Hepatocyte (in vitro differentiated cells): ENCODE data around the gene KCNQ2. TPM values are rescaled to one million over a fixed set of nuclear protein-coding genes. Genes with fewer than 3 reads are reported as not detected.

ENCODE experiments used
- DNase-seq: peaks from one replicate; pipeline ENCODE4 v3.0.0-alpha.2; 2016; ENCODE audit warnings: low spot score
- H2AFZ ChIP-seq: fragments of 200-600 bp; sonication (generic); 2 replicates; pipeline ENCODE4 v1.6.0; 2016; ENCODE audit warnings: antibody characterized with exemption, mild to moderate bottlenecking
- H3K27ac ChIP-seq: fragments of 200-600 bp; sonication (generic); 2 replicates; pipeline ENCODE4 v1.5.1; 2016; ENCODE audit warnings: mild to moderate bottlenecking
- H3K27me3 ChIP-seq: fragments of 200-600 bp; sonication (generic); 2 replicates; pipeline ENCODE4 v1.6.1; 2016
- H3K36me3 ChIP-seq: fragments of 200-600 bp; sonication (generic); replicated peaks from 2 replicates; pipeline ENCODE4 v1.5.1; 2016; ENCODE audit warnings: low read depth; ENCODE audit not compliant: insufficient read depth
- H3K4me1 ChIP-seq: fragments of 200-600 bp; sonication (generic); 2 replicates; pipeline ENCODE4 v1.5.1; 2016; ENCODE audit warnings: mild to moderate bottlenecking, moderate library complexity; ENCODE audit not compliant: insufficient read depth
- H3K4me2 ChIP-seq: fragments of 200-600 bp; sonication (generic); 2 replicates; pipeline ENCODE4 v1.6.0; 2016
- H3K4me3 ChIP-seq: fragments of 200-600 bp; sonication (generic); 2 replicates; pipeline ENCODE4 v1.5.1; 2016; ENCODE audit warnings: mild to moderate bottlenecking
- H3K79me2 ChIP-seq: fragments of 200-600 bp; sonication (generic); 2 replicates; pipeline ENCODE4 v1.6.0; 2017; ENCODE audit warnings: mild to moderate bottlenecking
- H3K9me2 ChIP-seq: fragments of 200-600 bp; sonication (generic); replicated peaks from 2 replicates; pipeline ENCODE4 v1.6.0; 2017; ENCODE audit warnings: mild to moderate bottlenecking; ENCODE audit not compliant: insufficient read depth
- H3K9me3 ChIP-seq: fragments of 200-600 bp; sonication (generic); 2 replicates; pipeline ENCODE4 v1.5.1; 2016; ENCODE audit warnings: low read depth, mild to moderate bottlenecking
- H4K20me1 ChIP-seq: fragments of 200-600 bp; sonication (generic); 2 replicates; pipeline ENCODE4 v1.6.0; 2016; ENCODE audit warnings: mild to moderate bottlenecking; ENCODE audit not compliant: insufficient read depth, poor library complexity, severe bottlenecking
- EZH2 ChIP-seq: fragments of 200-600 bp; sonication (generic); IDR thresholded peaks from 2 replicates; pipeline ENCODE4 v1.6.1; 2016; ENCODE audit warnings: antibody characterized with exemption, mild to moderate bottlenecking, borderline replicate concordance
- EZH2phosphoT487 ChIP-seq: fragments of 200-600 bp; sonication (generic); IDR thresholded peaks from one replicate; pipeline ENCODE4 v1.6.1; 2018; ENCODE audit warnings: antibody characterized with exemption, mild to moderate bottlenecking, low read depth, moderate library complexity; ENCODE audit not compliant: unreplicated experiment, severe bottlenecking
- WGBS: methylation state at CpG from one replicate; pipeline ENCODE4 v1.1.6; 2016; ENCODE audit warnings: low lambda C conversion rate; ENCODE audit errors: missing lambda C conversion rate; 5-methylcytosine and 5-hydroxymethylcytosine counted together
- polyA plus RNA-seq: library from polyadenylated mRNA; unstranded; fragments of >200 nt; fragmentation: Nextera tagmentation; extraction: Ambion mirVana; gene quantifications from 2 replicates; pipeline ENCODE4 v1.2.1, GENCODE V29; 2016
- total RNA-seq: library from RNA; depleted of rRNA; stranded (reverse); fragments of >200 nt; gene quantifications from 2 replicates; pipeline ENCODE4 v1.2.3, GENCODE V29; 2014
- TF ChIP-seq, protein P1 (sequence below): fragments of 200-600 bp; sonication (generic); IDR thresholded peaks from 2 replicates; pipeline ENCODE4 v1.5.1; 2016; ENCODE audit warnings: antibody characterized with exemption, mild to moderate bottlenecking; ENCODE audit not compliant: poor library complexity

The KCNQ2 gene
- total and polyA plus RNA-seq, 2 experiments from 2014 or later, result 3.5 to 5.4 TPM

DNA sequence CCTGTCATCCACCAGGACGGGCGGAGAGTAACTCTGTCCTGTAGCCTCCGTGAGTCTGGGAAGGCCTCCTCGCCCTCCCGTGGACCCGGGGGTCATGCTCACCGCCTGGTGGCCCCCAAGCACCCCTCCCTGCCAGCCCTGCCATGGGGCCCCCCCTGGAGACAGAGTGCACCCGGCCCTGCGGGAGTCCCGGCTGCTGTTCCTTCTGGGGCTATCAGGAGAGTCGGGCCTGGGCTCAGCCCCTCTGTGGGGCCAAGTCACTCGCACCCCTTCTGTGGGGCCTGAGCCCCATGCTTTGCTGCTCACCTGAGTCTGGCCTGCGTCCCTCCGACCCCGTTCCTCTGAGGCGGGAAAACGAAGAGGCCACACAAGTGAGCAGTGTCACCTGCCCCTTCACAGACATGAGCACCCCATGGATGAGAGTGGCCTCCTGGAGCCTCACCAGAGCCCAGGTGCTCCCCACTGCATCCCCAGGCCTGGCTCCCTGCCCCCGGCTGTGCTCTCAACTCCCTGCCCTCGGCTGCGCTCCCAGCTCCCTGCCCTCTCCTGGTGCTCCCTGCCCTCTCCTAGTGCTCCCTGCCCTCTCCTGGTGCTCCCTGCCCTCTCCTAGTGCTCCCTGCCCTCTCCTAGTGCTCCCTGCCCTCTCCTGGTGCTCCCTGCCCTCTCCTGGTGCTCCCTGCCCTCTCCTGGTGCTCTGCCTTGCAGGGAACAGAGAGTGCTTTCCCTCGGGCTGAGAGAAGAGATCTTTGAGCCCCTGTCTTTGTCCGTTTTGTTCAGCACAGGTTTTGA is 106.7 kb downstream of the KCNQ2 start:
- no peak overlapping the region for H2AFZ ChIP-seq
- no peak overlapping the region for H3K27ac ChIP-seq
- peaks cover 21% of the 10 kb centered on the region for H3K27me3 ChIP-seq
- no peak for DNase-seq
- H3K79me2 ChIP-seq, result no peaks in the 10 kb centered on the region
- H4K20me1 ChIP-seq, result no peaks in the 10 kb centered on the region
- no peaks in the 10 kb centered on the region for H3K36me3 ChIP-seq
- H3K9me3 ChIP-seq, result no peaks in the 10 kb centered on the region
- no peak overlapping the region for H3K4me2 ChIP-seq
- no peaks in the 10 kb centered on the region for H3K4me1 ChIP-seq
- H3K4me3 ChIP-seq, result no peak overlapping the region
- H3K9me2 ChIP-seq, result no peaks in the 10 kb centered on the region
- TF ChIP-seq, protein P1, sequence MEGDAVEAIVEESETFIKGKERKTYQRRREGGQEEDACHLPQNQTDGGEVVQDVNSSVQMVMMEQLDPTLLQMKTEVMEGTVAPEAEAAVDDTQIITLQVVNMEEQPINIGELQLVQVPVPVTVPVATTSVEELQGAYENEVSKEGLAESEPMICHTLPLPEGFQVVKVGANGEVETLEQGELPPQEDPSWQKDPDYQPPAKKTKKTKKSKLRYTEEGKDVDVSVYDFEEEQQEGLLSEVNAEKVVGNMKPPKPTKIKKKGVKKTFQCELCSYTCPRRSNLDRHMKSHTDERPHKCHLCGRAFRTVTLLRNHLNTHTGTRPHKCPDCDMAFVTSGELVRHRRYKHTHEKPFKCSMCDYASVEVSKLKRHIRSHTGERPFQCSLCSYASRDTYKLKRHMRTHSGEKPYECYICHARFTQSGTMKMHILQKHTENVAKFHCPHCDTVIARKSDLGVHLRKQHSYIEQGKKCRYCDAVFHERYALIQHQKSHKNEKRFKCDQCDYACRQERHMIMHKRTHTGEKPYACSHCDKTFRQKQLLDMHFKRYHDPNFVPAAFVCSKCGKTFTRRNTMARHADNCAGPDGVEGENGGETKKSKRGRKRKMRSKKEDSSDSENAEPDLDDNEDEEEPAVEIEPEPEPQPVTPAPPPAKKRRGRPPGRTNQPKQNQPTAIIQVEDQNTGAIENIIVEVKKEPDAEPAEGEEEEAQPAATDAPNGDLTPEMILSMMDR, result no peak
- TF ChIP-seq EZH2 (no peak), EZH2phosphoT487 (no peak)
- 88% methylated on average over 16 of the region's 22 CpGs for WGBS

DNA sequence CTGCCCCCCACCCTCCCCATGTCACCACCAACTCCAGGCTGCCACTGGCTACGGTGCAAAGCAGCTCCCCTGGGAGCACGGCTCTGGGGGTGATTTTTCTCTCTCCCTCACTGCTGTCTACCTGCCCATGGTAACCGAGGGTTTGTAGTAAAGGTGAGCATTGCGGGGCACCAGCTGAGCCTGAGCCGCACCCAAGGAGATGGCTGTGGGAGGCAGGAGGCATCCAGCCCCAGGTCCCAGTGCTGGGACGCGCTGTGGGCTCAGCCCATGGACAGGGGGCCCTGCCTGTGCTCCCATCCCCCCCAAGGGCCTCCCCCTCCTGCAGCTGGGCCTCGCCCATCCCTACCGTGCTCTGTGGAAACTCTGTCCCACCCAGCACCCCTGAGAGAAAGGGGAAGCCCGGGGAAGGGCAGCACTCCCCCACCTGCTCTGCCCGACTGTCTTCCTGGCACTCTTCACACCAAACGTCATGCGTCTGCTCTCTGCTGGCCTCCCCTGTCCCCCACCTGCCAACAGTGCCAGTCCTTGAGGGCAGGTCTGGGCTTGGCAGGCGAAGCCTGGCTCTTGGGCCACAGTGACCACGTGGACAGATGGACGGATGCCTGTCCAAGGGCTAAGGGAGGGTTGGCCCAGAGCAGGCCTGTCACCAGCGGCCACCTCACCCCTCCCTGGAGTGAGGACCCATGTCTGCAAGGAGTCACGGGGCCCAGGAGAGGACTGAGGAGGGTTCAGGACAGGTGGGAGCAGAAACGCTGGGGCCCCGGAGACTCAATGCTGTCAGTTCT is 107.5 kb downstream of the KCNQ2 start:
- H3K27me3 ChIP-seq, result peaks cover 29% of the 10 kb centered on the region
- no peak overlapping the region for H3K4me2 ChIP-seq
- H3K4me3 ChIP-seq, result no peak overlapping the region
- no peak overlapping the region for H2AFZ ChIP-seq
- no peaks in the 10 kb centered on the region for H3K36me3 ChIP-seq
- H3K4me1 ChIP-seq, result no peaks in the 10 kb centered on the region
- WGBS, result 86% methylated on average over 20 of the region's 20 CpGs
- TF ChIP-seq EZH2 (no peak), EZH2phosphoT487 (no peak)
- TF ChIP-seq, protein P1, result no peak
- H3K9me2 ChIP-seq, result no peaks in the 10 kb centered on the region
- DNase-seq, result no peak
- no peaks in the 10 kb centered on the region for H3K79me2 ChIP-seq
- no peaks in the 10 kb centered on the region for H4K20me1 ChIP-seq
- H3K27ac ChIP-seq, result no peak overlapping the region
- H3K9me3 ChIP-seq, result no peaks in the 10 kb centered on the region

DNA sequence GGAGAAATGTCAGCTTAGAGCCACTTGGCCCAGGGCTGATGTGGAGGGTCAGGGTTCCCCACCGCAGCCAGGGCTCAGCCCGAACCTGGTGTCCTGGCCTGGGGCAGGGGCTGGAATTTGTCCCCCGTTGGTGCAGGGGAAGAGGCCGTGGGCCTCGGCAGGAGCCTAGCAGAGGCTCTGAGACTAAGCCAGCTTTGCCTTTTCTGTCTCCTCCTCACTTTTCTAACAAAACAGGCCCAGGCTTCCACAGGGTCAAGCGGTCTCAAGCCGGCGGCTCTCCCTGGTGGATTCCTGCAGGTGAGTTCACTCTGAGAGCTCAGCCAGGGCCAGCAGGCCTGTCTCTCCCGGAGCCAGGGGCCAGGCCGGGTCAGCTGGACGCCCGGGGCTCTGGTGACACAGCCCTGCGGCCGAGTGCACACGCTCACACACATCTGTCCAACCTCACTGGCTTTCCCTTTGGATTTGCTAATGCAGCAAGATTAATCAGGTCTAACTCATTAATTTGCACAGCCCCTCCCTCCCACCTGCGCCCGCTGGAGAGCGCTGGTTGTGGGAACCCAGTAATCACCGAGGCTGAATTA is 108.4 kb downstream of the KCNQ2 start:
- Histone ChIP-seq H3K4me1 (no peaks in the 10 kb centered on the region), H3K79me2 (no peaks in the 10 kb centered on the region), H3K27me3 (peaks cover 31% of the 10 kb centered on the region), H3K4me2 (no peak overlapping the region), H3K9me2 (no peaks in the 10 kb centered on the region), H3K9me3 (no peaks in the 10 kb centered on the region), H2AFZ (no peak overlapping the region), H3K27ac (no peak overlapping the region), H3K36me3 (no peaks in the 10 kb centered on the region), H3K4me3 (no peak overlapping the region), H4K20me1 (no peaks in the 10 kb centered on the region)
- TF ChIP-seq EZH2, result no peak
- TF ChIP-seq EZH2phosphoT487, result no peak
- TF ChIP-seq, protein P1, result no peak
- 75% methylated on average over 19 of the region's 19 CpGs for WGBS
- DNase-seq, result no peak
